K562 (cell line): ENCODE data around the gene MPPED2.

Experiments
- ATF3 ChIP-seq, 2 experiments: fragments of 450-650 bp in 1 of 2; sonication (generic) in 1 of 2; formaldehyde crosslinking in 1 of 2; IDR thresholded peaks in 1 of 2; conservative IDR thresholded peaks in 1 of 2; 2 replicates each; pipeline versions ENCODE4 v1.6.1 to v1.8.1; 2016 to 2023; ENCODE audit warnings: mild to moderate bottlenecking in 2 of 2, moderate library complexity in 2 of 2, inconsistent platforms in 1 of 2, missing genetic modification reagents in 1 of 2
- DNMT1 ChIP-seq: fragments of 450-650 bp; IDR thresholded peaks from 2 replicates; pipeline ENCODE4 v1.6.1; 2016; ENCODE audit warnings: antibody characterized with exemption, mild to moderate bottlenecking
- GATA2 ChIP-seq: sonication (generic); formaldehyde crosslinking; IDR thresholded peaks from 2 replicates; pipeline ENCODE4 v1.4.0; 2020; ENCODE audit warnings: mild to moderate bottlenecking, missing genetic modification reagents
- HDGF ChIP-seq: fragments of 450-650 bp; IDR thresholded peaks from 2 replicates; pipeline ENCODE4 v1.6.1; 2016
- MITF ChIP-seq: IDR thresholded peaks from 2 replicates; pipeline ENCODE4 v1.6.1; 2014; ENCODE audit warnings: antibody characterized with exemption
- PBX2 ChIP-seq, 2 experiments: IDR thresholded peaks in 1 of 2; conservative IDR thresholded peaks in 1 of 2; 2 replicates each; pipeline ENCODE4 v1.6.1; 2016; ENCODE audit warnings: low read depth in 2 of 2, mild to moderate bottlenecking in 1 of 2, missing compliant biosample characterization in 1 of 2, missing genetic modification characterization in 1 of 2, moderate library complexity in 1 of 2
- PHF20 ChIP-seq: fragments of 450-650 bp; IDR thresholded peaks from 2 replicates; pipeline ENCODE4 v1.6.1; 2018; ENCODE audit not compliant: partially characterized antibody
- RFX7 ChIP-seq: fragments of 250-450 bp; sonication (Bioruptor Pico); IDR thresholded peaks from 2 replicates; pipeline ENCODE4 v1.5.1; 2021; ENCODE audit warnings: mild to moderate bottlenecking
- TBP ChIP-seq: optimal IDR thresholded peaks from 2 replicates; pipeline ENCODE3; 2011; ENCODE audit warnings: low read depth, low read length, improper control_type of control experiment
- TEAD1 ChIP-seq, 2 experiments: fragments of 450-650 bp in 1 of 2; sonication (generic) in 1 of 2; formaldehyde crosslinking; IDR thresholded peaks; 2 replicates each; pipeline versions ENCODE4 v1.4.0 to v1.8.0; 2020 to 2022; ENCODE audit warnings: mild to moderate bottlenecking in 2 of 2, missing genetic modification reagents in 1 of 2
- TSHZ1 ChIP-seq: fragments of 250-450 bp; sonication (Bioruptor Pico); IDR thresholded peaks from 2 replicates; pipeline ENCODE4 v1.4.0; 2020; ENCODE audit warnings: mild to moderate bottlenecking, moderate library complexity
- ZNF146 ChIP-seq: IDR thresholded peaks from one replicate; pipeline ENCODE4 v1.6.1; 2018; ENCODE audit warnings: missing compliant biosample characterization; ENCODE audit not compliant: unreplicated experiment
- ZNF23 ChIP-seq: fragments of 250-450 bp; sonication (Bioruptor Pico); IDR thresholded peaks from 2 replicates; pipeline ENCODE4 v1.4.0; 2020; ENCODE audit warnings: mild to moderate bottlenecking

GRCh38 chr11:30465623-30466022 is 120.5 kb downstream of the MPPED2 start:
- TF ChIP-seq MITF (no peak), ZNF146 (no peak), HDGF (no peak), TBP (no peak), ZNF23 (CRISPR knock-in tag) (no peak), TEAD1 (CRISPR knock-in tag; IDR thresholded peaks at IDR 0.05) (no peak), PBX2 (CRISPR knock-in tag; IDR thresholded peaks at IDR 0.05; ENCODE audit: low read depth) (no peak), PBX2 (tag; conservative IDR thresholded peaks at IDR 0.05; ENCODE audit: low read depth) (no peak), PHF20 (no peak), ATF3 (IDR thresholded peaks at IDR 0.05) (no peak), ATF3 (CRISPR knock-in tag; conservative IDR thresholded peaks at IDR 0.05) (no peak), RFX7 (no peak), DNMT1 (no peak), TSHZ1 (CRISPR knock-in tag) (no peak), GATA2 (no peak)
